Measurements from ENCODE around the gene PCDHGA11.

GRCh38 chr5:141393267-141393666 is 27.6 kb upstream of the PCDHGA11 start:
- TF ChIP-seq CTCF (IDR thresholded peaks at IDR 0.05; ENCODE audit: low read depth, low read length, missing input control): no peak
- no peak for TF ChIP-seq YY1 (IDR thresholded peaks at IDR 0.05)
- no peak for TF ChIP-seq MAX (IDR thresholded peaks at IDR 0.05)
- no peak for TF ChIP-seq ATF3 (IDR thresholded peaks at IDR 0.05)
- TF ChIP-seq RAD21 (IDR thresholded peaks at IDR 0.05): no peak
- TF ChIP-seq HNF4A (conservative IDR thresholded peaks at IDR 0.05): no peak
- no peak for TF ChIP-seq ZBTB33 (IDR thresholded peaks at IDR 0.05)
- TF ChIP-seq EGR1 (IDR thresholded peaks at IDR 0.05; ENCODE audit: low read depth in 2 of 2): no peak
- no peak for TF ChIP-seq REST (IDR thresholded peaks at IDR 0.05)
- no peak for TF ChIP-seq JUND (IDR thresholded peaks at IDR 0.05)
- no peak for TF ChIP-seq SP1 (IDR thresholded peaks at IDR 0.05)
- TF ChIP-seq HNF4G (IDR thresholded peaks at IDR 0.05): no peak
- no peak for TF ChIP-seq FOXA1 (IDR thresholded peaks at IDR 0.05)
- no peak for TF ChIP-seq TAF1 (conservative IDR thresholded peaks at IDR 0.05)
